Germinal center (tissue), 1 donor: Measurements from ENCODE around the gene IQGAP2.
"Not testable (repeated sequence)": the region's sequence is repeated elsewhere in the genome, so short reads cannot be mapped to it uniquely, and the experiment has no call there.

Source experiments
- DNase-seq: peaks from one replicate; pipeline ENCODE4 v3.0.0; 2012; ENCODE audit warnings: mixed read lengths, low spot score

The IQGAP2 gene

DNA sequence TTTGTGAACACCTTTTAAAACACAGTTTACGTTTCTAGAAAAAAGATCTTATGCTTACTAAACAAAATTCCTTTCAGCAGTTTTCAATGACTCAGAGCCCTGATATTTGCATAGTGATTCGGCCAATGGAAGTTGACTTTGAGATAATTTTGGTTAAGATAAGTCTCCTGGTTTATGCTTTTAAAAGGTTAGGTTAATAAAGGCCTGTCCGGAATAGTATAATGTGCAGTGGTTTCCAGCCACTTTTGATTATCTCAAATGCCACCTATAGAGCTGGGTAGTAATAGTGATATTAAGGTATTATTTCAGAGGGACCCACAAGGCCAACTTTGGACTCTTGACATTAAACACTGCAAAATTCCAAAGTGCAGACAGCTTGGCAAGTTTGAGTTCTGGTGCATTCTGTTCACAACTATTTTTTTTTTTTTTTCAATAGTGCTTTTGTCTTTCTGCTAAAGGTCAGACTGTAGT is 134.0 kb downstream of the IQGAP2 start:
- no peak for DNase-seq

DNA sequence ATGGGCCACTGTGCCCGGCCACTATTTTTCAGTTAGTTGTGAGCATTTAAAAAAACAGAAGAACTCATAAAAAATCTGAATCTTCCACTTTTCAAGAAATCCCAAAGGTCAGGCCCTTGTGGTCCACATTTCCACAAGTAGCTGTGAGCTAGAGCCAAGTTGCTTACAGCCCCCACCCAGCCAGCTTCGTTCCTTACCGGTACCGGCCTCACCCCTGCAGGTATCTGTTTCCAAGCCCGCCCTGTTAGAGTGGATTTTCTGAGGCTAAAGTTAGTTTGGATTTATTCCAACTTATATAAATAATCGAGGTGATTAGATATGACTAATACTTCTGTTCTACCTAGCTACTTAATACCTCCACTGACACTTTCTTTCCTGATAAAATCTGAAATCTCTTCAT is 139.2 kb downstream of the IQGAP2 start:
- DNase-seq: no peak

GRCh38 chr5:76542887-76543690 is 140.0 kb downstream of the IQGAP2 start:
- DNase-seq: no peak

DNA sequence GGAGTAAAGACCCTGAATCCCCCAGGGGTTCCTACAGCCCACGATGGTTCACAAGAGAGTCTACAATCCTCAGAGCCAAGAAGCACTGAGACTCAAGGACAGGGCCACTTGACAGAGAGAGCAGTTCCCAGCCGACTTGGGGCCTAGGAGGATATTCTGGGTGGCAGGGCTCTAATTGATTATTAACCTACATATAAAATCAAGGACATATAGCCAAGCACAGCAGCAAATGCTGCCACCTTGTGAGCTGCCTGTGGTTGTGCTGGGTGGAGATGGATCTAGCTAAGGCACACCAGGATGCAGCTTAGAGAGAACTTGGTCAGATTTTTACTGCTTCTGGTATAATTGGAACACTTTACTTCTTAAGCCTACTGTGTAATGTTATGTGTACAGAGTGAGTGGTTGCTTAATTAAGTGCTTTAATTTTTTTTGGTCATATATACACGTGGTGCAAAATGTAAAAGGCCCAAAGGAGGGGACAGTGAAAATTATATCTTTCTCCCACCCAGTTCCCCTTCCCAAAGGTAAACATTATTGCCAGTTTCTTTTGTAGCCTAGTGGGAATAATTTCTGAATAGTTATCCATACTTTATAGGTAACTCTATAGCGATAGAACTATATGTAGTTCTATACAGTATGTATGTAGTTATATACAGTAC is 141.3 kb downstream of the IQGAP2 start:
- no peak for DNase-seq

DNA sequence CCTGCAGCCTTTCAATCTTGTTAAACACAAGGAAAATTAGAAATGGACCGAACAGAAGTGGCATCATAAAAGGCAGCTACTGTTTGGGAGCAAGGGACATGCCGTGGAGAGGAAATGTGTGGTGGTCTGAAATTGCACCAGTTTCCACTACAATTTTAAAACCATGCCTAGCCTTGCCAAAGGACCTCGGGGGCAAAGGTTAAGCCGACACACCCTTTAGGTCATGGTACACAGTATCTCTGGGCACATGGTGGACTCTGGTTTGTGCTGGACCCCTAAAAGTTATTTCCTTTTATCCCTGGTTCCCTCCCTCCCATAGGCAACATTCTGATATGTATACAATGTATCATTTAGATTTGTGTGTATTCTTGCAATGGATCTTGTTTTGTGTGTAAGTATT is 142.1 kb downstream of the IQGAP2 start:
- DNase-seq: no peak

GRCh38 chr5:76546497-76547102 is 143.5 kb downstream of the IQGAP2 start:
- DNase-seq: no peak

DNA sequence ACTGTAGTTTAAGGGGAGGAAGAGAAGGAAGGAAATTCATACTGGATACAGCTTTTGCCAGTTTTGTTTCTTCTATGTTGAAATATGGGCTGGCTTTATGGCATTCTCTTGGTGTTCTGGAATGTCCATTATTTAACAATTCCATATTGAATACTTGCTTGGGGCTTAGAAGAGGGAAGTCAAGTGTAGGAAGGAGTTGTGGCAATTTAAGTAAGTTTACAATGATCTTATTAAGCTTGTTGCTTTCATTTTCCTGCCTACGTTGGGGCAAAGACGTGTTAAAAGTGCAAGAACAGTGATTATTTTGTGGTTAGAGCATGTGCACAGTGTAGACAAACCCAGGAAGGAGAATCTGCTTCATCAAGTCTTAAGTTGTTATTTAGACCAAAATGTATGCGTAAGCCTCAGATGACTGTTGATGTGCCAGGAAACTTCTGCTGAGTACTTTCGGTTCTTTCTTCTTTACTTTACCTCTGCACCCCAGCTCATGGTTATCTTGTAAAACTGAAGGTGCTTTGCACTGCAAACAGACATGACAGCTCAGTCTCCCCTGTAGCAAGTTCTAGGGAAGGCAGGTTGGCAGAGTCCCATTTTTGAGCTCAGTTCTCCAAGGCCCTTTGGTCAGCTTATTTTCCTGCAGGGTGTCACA is 144.3 kb downstream of the IQGAP2 start:
- DNase-seq: peak; percentile 8

DNA sequence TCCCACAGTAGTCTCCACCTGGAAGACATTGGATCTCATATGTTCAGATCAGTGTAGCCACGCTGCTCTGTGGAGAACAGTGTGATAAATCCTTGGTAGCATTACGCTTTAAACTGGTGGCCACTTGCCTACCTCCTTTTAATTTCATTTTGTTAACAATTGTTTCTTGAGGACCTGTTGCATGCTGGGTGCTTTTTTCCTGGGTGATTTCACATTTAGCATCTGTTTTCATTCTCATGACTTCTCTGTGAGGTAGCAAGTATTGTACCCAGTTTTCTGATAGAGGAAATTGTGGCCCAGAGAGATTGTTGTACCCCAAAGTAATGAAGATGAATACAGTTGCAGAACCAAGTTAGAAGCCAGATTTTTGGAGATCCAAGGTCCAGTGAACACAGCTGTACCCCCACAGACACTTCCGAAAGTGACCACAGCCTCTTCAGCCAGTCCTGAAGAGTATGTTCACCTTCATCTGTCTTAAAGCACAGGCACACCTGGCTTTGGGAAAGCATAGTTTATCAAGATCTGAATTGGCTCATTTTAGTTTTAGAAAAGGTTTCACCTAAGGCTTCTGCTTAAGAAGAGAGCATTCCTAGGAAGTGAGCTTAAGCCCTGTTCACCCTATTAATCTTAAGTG is 144.9 kb downstream of the IQGAP2 start:
- no peak for DNase-seq

GRCh38 chr5:76548525-76549229 is 145.6 kb downstream of the IQGAP2 start:
- no peak for DNase-seq

DNA sequence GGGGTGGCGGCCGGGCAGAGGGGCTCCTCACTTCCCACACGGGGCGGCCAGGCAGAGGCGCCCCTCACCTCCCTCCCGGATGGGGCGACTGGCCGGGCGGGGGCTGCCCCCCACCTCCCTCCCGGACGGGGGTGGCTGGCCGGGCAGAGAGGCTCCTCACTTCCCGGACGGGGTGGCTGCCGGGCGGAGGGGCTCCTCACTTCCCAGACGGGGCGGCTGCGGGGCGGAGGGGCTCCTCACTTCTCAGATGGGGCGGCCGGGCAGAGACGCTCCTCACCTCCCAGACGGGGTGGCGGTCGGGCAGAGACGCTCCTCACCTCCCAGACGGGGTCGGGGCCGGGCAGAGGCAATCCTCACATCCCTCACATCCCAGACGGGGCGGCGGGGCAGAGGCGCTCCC is 147.8 kb downstream of the IQGAP2 start:
- DNase-seq: not testable (repeated sequence)

GRCh38 chr5:76552546-76552945 is 149.5 kb downstream of the IQGAP2 start:
- no peak for DNase-seq

DNA sequence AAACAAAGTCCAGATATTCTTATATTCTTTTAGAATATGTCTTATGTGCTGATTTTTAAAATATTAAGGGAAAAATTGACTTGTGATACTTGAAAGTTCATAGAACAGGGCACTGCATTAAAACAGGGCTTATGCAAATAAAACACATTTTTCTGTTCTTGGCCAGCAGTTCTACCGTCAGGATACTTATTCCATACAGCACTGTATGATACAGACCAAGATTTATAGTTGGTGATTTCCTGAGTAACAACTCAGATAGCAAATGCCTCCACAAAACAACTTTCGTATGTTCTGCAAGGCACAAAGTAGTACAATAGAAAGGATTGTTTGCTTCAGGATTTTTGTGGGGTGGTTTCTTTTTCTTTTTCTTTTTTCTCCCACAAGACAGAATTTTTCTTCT is 150.2 kb downstream of the IQGAP2 start:
- DNase-seq: no peak

DNA sequence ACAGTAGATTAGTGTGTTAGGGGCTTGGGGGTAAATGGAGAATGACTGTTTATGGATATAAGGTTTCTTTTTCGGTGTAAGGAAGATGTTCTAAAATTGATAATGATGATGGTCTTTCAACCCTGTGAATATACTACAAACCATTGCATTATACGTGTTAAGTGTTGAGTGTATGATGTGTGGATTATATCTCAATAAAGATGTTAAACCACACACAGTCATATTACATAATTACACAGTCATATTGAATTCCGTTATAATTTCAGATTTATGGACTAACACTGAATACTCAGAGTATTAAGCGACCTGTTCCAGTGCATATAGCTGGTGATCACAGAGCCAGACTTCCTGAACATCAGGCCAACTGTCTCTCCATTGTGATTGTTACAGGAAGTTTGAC is 152.0 kb downstream of the IQGAP2 start:
- DNase-seq: no peak

DNA sequence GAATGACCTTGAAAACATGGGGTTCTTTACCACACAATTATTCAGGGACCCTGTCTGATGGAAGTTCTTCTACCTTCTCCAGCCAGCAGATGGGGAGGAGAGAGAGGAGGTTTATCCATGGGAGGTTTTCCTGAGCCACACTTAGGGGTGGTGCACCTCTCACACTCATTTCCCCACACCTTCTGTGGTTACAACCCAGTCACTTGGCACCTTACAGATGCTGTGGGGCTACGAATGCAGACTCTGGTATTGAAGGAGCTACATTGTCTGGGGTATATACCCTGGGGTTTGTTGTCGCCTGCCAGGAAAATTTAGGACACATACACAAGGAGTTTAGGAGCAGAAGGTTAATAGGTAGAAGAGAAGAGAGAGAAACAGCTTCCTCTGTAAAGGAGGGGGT is 152.6 kb downstream of the IQGAP2 start:
- DNase-seq: no peak

DNA sequence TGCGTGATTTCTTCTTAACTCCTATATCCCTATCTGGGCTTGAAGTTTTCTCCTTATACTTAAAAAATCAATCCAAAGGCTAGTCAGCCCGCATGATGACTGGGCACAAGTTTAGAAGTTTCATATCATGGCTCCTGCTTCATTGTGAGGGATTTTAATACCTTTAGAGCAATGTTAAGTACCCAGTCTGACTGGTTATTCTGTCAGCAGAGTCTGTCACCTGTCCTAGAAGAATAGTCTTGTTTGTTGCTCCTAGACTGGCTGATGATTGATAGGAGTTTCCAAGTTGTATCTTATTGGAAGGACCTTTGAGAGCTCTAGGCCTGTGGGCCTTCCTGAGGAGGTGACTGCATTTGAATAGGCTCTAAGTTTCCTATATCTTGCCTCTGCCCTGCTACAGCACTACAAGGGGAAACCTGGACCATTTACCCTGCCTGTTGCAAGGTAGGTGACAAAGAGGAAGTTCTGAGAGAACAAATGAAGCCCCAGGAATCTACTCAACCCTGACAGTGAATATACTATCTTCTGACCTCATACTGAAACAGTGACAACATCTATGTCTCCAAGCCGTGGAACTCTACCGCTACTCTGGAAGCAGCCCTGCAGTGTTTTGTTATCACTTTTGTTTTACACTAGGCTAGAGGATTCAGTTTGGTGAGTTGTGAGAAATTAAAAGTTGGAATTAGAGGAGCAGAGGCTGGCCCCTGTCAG is 153.6 kb downstream of the IQGAP2 start:
- no peak for DNase-seq

DNA sequence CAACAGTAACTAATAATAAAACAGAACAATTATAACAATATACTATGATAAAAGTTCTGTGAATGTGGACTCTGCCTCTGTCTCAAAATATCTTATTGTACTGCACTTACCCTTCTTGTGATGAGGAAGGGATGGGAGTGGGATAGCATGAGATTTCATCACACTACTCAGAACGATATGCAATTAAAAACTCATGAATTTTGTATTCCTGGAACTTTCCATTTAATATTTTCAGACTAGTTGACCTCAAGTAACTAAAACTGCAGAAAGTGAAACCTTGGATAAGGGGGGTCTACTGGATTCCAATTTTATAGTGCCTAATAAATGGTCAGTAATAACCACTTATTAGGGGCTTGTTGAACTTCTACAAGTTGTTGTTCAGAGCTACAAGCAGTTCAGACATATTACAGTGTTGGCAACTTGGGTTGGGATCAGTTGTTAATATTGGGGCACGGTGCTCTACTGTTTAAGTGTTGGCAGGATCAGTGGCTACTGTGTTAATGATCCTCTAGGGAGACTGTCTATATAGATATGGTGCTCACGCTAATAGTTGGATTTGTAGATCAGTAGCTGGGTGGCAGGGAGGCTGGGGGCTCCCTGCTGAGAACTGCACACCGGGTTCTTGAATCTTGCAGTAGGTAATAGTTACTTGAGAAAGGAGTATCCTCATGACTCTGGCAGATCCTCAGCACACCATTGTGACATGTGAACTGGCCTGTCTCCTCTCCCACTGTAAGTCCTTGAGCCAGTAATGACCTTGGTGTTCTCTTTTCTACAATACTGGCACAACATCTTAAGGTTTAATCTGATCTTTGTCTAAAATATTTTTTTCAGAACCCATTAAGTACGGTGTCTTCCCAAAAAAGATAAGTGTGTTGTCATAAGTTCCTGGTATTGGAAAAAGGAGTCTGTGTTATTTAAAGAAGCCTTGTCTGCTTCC is 158.1 kb downstream of the IQGAP2 start:
- DNase-seq: no peak

DNA sequence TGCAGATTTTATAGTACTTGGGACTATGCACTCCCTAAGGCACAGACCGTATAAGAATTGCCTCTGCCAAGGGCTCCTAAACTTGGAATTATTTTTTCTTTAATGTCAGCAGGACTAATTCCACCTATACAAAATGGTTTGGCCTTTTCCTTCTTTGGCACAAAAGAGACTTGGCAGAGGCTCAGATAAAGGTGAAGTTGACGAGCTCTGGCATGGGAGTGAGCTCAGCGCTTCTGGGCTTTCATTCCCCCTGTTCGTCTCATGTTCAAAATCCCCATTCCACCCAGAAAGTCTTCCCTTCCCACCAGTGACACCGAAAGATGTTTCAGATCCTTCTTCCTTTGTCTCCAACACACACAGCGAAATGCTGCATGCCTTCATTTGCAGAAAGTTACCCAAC is 158.9 kb downstream of the IQGAP2 start:
- DNase-seq: no peak

DNA sequence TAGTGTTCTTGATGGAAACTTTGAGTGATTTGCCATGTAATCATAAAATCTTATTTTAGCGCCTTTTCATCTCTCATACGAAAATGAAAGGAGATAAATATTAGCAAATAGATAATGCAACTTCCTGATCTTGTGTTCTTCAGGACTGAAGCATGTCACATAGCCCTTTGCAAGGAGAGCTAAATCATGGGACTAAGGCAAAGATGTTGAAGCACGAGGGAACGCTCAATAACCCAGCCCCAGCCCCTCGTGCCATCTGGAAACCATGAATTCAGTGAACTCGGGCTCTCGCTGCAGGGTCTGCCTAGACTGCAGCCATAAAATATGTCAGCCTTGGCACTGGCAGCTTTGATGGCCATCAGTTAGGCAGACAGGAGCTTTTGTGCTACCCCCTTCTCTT is 161.9 kb downstream of the IQGAP2 start:
- DNase-seq: no peak

DNA sequence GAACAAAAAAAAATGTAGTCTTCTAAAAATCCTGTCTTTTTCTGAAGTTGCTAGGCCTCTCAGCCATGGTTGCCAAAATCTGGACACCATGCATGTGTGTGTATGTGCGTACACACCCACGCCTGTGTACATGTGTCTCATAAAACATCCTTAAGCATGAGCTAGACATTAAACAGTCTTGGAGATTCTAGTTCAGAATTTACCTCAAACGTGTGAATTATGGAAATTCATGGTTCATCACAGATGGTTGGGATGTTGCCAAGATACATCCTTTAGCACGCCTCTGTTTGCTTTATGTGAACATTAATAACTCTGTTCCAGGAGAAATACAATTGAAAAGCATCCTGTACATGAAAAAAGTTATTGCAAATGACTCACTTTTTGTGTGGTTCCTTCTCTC is 167.1 kb downstream of the IQGAP2 start:
- DNase-seq: no peak

DNA sequence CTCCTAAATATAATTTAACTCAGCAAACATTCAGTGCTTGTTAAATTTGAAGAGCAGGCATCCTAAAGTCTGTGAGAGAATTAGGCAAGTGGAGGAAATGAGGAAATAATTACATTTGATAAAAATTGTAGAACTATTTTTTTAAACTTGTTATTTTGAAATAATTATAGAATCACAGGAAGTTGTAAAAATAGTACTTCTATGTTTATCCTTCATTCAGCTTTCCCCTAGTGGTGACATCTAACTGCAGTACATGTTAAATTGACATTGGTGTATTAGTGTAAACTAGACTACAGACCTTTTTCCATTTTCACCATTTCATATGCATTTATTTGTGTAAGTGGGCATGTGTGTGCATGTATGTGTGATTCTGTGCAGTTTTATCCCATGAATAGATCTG is 168.5 kb downstream of the IQGAP2 start:
- DNase-seq: no peak
